ENCODE measurements around the gene DAO. TPM values are rescaled to one million over a fixed set of nuclear protein-coding genes. Genes with fewer than 3 reads are reported as not detected.

The DAO gene
- total RNA-seq, 4 donors from 2014 or later, result not detected

- no peaks in the 10 kb centered on the region for H3K36me3 ChIP-seq
- H3K9me3 ChIP-seq, result no peaks in the 10 kb centered on the region
- no peaks in the 10 kb centered on the region for H3K4me1 ChIP-seq
- H3K27ac ChIP-seq, result no peak overlapping the region
- no peak for TF ChIP-seq CTCF (IDR thresholded peaks at IDR 0.05)
- no peak for TF ChIP-seq POLR2A (IDR thresholded peaks at IDR 0.05)
- H3K27me3 ChIP-seq, result peaks cover 0 to 6% (median 0%) of the 10 kb centered on the region in 4 donors
- H3K4me3 ChIP-seq, result no peak overlapping the region
- no peak for DNase-seq
- 5 to 15% methylated on average over 1 of the region's 1 CpG for WGBS, 2 donors
- intact Hi-C loops (cut with DNase I), result no loop called here
Measured at GRCh38 chr12:108875280-108875679, 4.6 kb upstream of the DAO start.

GRCh38 chr12:108875682-108876361 is 4.1 kb upstream of the DAO start:
- 65 to 77% methylated on average over 3 of the region's 3 CpGs for WGBS, 2 donors
- no peak overlapping the region for H3K27ac ChIP-seq
- TF ChIP-seq CTCF (IDR thresholded peaks at IDR 0.05) (no peak), POLR2A (IDR thresholded peaks at IDR 0.05) (no peak)

GRCh38 chr12:108876550-108876949 is 3.3 kb upstream of the DAO start:
- H3K4me1 ChIP-seq, result peaks cover 0 to 8% (median 0%) of the 10 kb centered on the region in 3 donors
- 85 to 90% methylated on average over 3 of the region's 3 CpGs for WGBS, 2 donors
- intact Hi-C loops (cut with DNase I), result no loop called here
- no peak for DNase-seq
- TF ChIP-seq POLR2A (IDR thresholded peaks at IDR 0.05) (no peak), CTCF (IDR thresholded peaks at IDR 0.05) (no peak)
- H3K27me3 ChIP-seq, result peaks cover 0 to 6% (median 0%) of the 10 kb centered on the region in 4 donors
- H3K9me3 ChIP-seq, result no peaks in the 10 kb centered on the region
- H3K27ac ChIP-seq, result no peak overlapping the region
- no peaks in the 10 kb centered on the region for H3K36me3 ChIP-seq
- H3K4me3 ChIP-seq, result no peak overlapping the region

More at GRCh38 chr12:108875682-108876361, 4.1 kb upstream of the DAO start:
- H3K36me3 ChIP-seq, result no peaks in the 10 kb centered on the region
- peaks cover 0 to 2% (median 0%) of the 10 kb centered on the region in 3 donors for H3K4me1 ChIP-seq
- peaks cover 0 to 6% (median 0%) of the 10 kb centered on the region in 4 donors for H3K27me3 ChIP-seq
- H3K4me3 ChIP-seq, result no peak overlapping the region
- no peaks in the 10 kb centered on the region for H3K9me3 ChIP-seq
- intact Hi-C loops (cut with DNase I), result no loop called here
- DNase-seq, result no peak

- intact Hi-C loops (cut with DNase I), result no loop called here
- no peak for TF ChIP-seq CTCF (IDR thresholded peaks at IDR 0.05)
- no peak for TF ChIP-seq POLR2A (IDR thresholded peaks at IDR 0.05)
- H3K4me3 ChIP-seq, result no peak overlapping the region
- H3K27ac ChIP-seq, result no peak overlapping the region
- peaks cover 0 to 6% (median 0%) of the 10 kb centered on the region in 4 donors for H3K27me3 ChIP-seq
- H3K36me3 ChIP-seq, result no peaks in the 10 kb centered on the region
- no peak for DNase-seq
- peaks cover 0 to 8% (median 0%) of the 10 kb centered on the region in 3 donors for H3K4me1 ChIP-seq
- no peaks in the 10 kb centered on the region for H3K9me3 ChIP-seq
- WGBS, 2 donors, result 47 to 50% methylated on average over 3 of the region's 3 CpGs
Measured at GRCh38 chr12:108881953-108882352, 2.1 kb downstream of the DAO start.

GRCh38 chr12:108884116-108885012 is 4.5 kb downstream of the DAO start:
- H3K27ac ChIP-seq, result no peak overlapping the region
- intact Hi-C loops (cut with DNase I), result no loop called here
- H3K4me1 ChIP-seq, result peaks cover 0 to 8% (median 0%) of the 10 kb centered on the region in 3 donors
- WGBS, 2 donors, result 49 to 50% methylated on average over 13 to 16 of the region's 16 CpGs
- no peaks in the 10 kb centered on the region for H3K9me3 ChIP-seq
- H3K4me3 ChIP-seq, result no peak overlapping the region
- DNase-seq, result no peak
- TF ChIP-seq POLR2A (IDR thresholded peaks at IDR 0.05), result no peak
- peak; percentile 15 to 58 (median 39) for TF ChIP-seq CTCF (IDR thresholded peaks at IDR 0.05)
- no peaks in the 10 kb centered on the region for H3K36me3 ChIP-seq
- H3K27me3 ChIP-seq, result peaks cover 0 to 6% (median 0%) of the 10 kb centered on the region in 4 donors
